Spleen (tissue), 7 donors: ENCODE data around the gene UFSP2.

Experiments
- CTCF ChIP-seq, 11 experiments: fragments of 200-600 bp in 7 of 11; fragments of 450-650 bp in 4 of 11; sonication (generic) in 4 of 11; IDR thresholded peaks in 8 of 11; conservative IDR thresholded peaks in 3 of 11; 1 replicate in 7 of 11; 2 replicates in 4 of 11; pipeline versions ENCODE4 v1.4.0 to v1.8.0; 2016 to 2021; ENCODE audit warnings: antibody characterized with exemption in 11 of 11, inconsistent platforms in 4 of 11, mild to moderate bottlenecking in 1 of 11
- POLR2A ChIP-seq, 3 donors: fragments of 450-650 bp; IDR thresholded peaks; one replicate each; pipeline ENCODE4 v1.5.1; 2017; ENCODE audit warnings: antibody characterized with exemption in 3 of 3, mild to moderate bottlenecking in 1 of 3
- donor health status: DM: no; HTN: no; CAD: no; lungs with moderate emphysema.
- donor health status: DM: no; HTN: no; CAD: no.
- donor health status: DM: no; HTN: no; CAD: no.

- TF ChIP-seq CTCF (IDR thresholded peaks at IDR 0.05 in 8 of 11, conservative IDR thresholded peaks at IDR 0.05 in 3 of 11) = no peak
- no peak for TF ChIP-seq POLR2A (IDR thresholded peaks at IDR 0.05)
Observed at GRCh38 chr4:185392156-185392555, 33.6 kb downstream of the UFSP2 start.
